Erythroblast (primary cell): Measurements from ENCODE around the gene BCLAF3.

ENCODE experiments used
- GATA1 ChIP-seq: IDR thresholded peaks from 2 replicates; pipeline ENCODE4 v1.6.1; 2011; ENCODE audit warnings: low read depth, mild to moderate bottlenecking, control low read depth, low read length, moderate library complexity
- POLR2A ChIP-seq: IDR thresholded peaks from 2 replicates; pipeline ENCODE4 v1.6.1; 2011; ENCODE audit warnings: mild to moderate bottlenecking, low read length

- no peak for TF ChIP-seq POLR2A
- no peak for TF ChIP-seq GATA1
Measured at GRCh38 chrX:19972984-19973383, 17.9 kb downstream of the BCLAF3 start.
